ENCODE measurements around the gene PLA2G6. TPM values are rescaled to one million over a fixed set of nuclear protein-coding genes. Genes with fewer than 3 reads are reported as not detected.
A peak's percentile ranks its signal among the peaks of the same experiment; 100 is the strongest.

PLA2G6 gene
- total and polyA plus RNA-seq, 2 of the 13 experiments (the other 11 are each of a cell fraction or from before 2014, with no cell fraction given): 4.8 to 11.5 TPM

- no peak for TF ChIP-seq EZH2 (conservative IDR thresholded peaks at IDR 0.05; ENCODE audit: low read depth, low read length)
- TF ChIP-seq ZNF160 (CRISPR knock-in tag; IDR thresholded peaks at IDR 0.05): no peak
- no peak for TF ChIP-seq ZMYM2 (CRISPR knock-in tag; IDR thresholded peaks at IDR 0.05)
- no peak for TF ChIP-seq ZNF879 (CRISPR knock-in tag; IDR thresholded peaks at IDR 0.05)
- TF ChIP-seq ZNF543 (CRISPR knock-in tag; IDR thresholded peaks at IDR 0.05): no peak
- TF ChIP-seq TRAFD1 (CRISPR knock-in tag; IDR thresholded peaks at IDR 0.05; ENCODE audit: borderline replicate concordance): no peak
- TF ChIP-seq GPBP1L1 (CRISPR knock-in tag; IDR thresholded peaks at IDR 0.05): no peak
- TF ChIP-seq EP300 (IDR thresholded peaks at IDR 0.05; ENCODE audit: low read depth in 2 of 2, low read length in 2 of 2): peak in 1 of 2 experiments; percentile 47; a peak in 1 of 4 replicates
- TF ChIP-seq EP300 (CRISPR knock-in tag; IDR thresholded peaks at IDR 0.05; ENCODE audit: borderline replicate concordance): no peak
- TF ChIP-seq ZNF816 (CRISPR knock-in tag; IDR thresholded peaks at IDR 0.05; ENCODE audit: borderline replicate concordance): no peak
- peak; percentile 41; the same call in 1 of the 2 replicates for TF ChIP-seq FOXP4 (CRISPR knock-in tag; IDR thresholded peaks at IDR 0.05)
- no peak for TF ChIP-seq CEBPB (IDR thresholded peaks at IDR 0.05; ENCODE audit: borderline replicate concordance, low read depth, low read length)
- TF ChIP-seq ZFP37 (CRISPR knock-in tag; IDR thresholded peaks at IDR 0.05; ENCODE audit: borderline replicate concordance): no peak
- no peak for TF ChIP-seq NFYC (CRISPR knock-in tag; IDR thresholded peaks at IDR 0.05)
- TF ChIP-seq YEATS2 (CRISPR knock-in tag; IDR thresholded peaks at IDR 0.05; ENCODE audit: borderline replicate concordance): peak; percentile 22; the same call in 1 of the 2 replicates
- TF ChIP-seq SMAD9 (CRISPR knock-in tag; IDR thresholded peaks at IDR 0.05): no peak
- TF ChIP-seq CCAR2 (optimal IDR thresholded peaks at IDR 0.05; ENCODE audit: low read depth, low read length): no peak
- TF ChIP-seq ZNF501 (CRISPR knock-in tag; IDR thresholded peaks at IDR 0.05): 0 out of 2 replicates have a peak, but pooled peaks have one; percentile 26
- TF ChIP-seq ZNF333 (CRISPR knock-in tag; IDR thresholded peaks at IDR 0.05; ENCODE audit: borderline replicate concordance): no peak
- no peak for TF ChIP-seq NR0B2 (CRISPR knock-in tag; IDR thresholded peaks at IDR 0.05)
- TF ChIP-seq ZNF580 (CRISPR knock-in tag; IDR thresholded peaks at IDR 0.05; ENCODE audit: borderline replicate concordance, low read depth): no peak
- TF ChIP-seq ZNF790 (CRISPR knock-in tag; IDR thresholded peaks at IDR 0.05; ENCODE audit: borderline replicate concordance): no peak
- TF ChIP-seq ZNF430 (CRISPR knock-in tag; IDR thresholded peaks at IDR 0.05): no peak
- no peak for TF ChIP-seq ARNT2 (CRISPR knock-in tag; IDR thresholded peaks at IDR 0.05; ENCODE audit: low read depth)
These were observed 73.7 kb downstream of the PLA2G6 start (continued) for GRCh38 chr22:38107692-38108515.
